H1 (cell line): Measurements from ENCODE around the gene FANCI. TPM values are rescaled to one million over a fixed set of nuclear protein-coding genes. Genes with fewer than 3 reads are reported as not detected.

Source experiments
- CTCF ChIA-PET: fragments of 300-600 bp; sonication (Branson Sonifier 250); formaldehyde crosslinking; loops from one replicate; lab custom pipeline; 2021; ENCODE audit not compliant: partially characterized antibody; lab: Charles Lee
- POLR2A ChIA-PET: fragments of 300-600 bp; sonication (Branson Sonifier 250); formaldehyde crosslinking; loops from one replicate; lab custom pipeline; 2021; ENCODE audit warnings: inconsistent platforms; ENCODE audit not compliant: partially characterized antibody; lab: Charles Lee
- DNase-seq, 2 experiments: peaks; one replicate each; pipeline versions ENCODE4 v3.0.0 to v3.0.0-alpha.2; 2010 to 2022; ENCODE audit warnings: low spot score in 2 of 2, low read depth in 1 of 2, mixed read lengths in 1 of 2
- FAIRE-seq: peaks from 2 replicates; lab custom pipeline; 2011; peaks lifted over from hg19 to GRCh38; lab: Jason Lieb, UNC
- H2AFZ ChIP-seq: 2 replicates; pipeline ENCODE4 v1.8.1; 2012; ENCODE audit warnings: low read length, inconsistent platforms
- H2AK5ac ChIP-seq: 2 replicates; pipeline ENCODE4 v1.6.1; 2013; ENCODE audit warnings: low read depth, low read length
- H2BK120ac ChIP-seq: replicated peaks from 2 replicates; pipeline ENCODE3; 2013; ENCODE audit warnings: low read depth, low read length, inconsistent platforms
- H2BK12ac ChIP-seq: 2 replicates; pipeline ENCODE4 v1.6.1; 2013; ENCODE audit warnings: low read depth, low read length
- H2BK15ac ChIP-seq: 2 replicates; pipeline ENCODE4 v1.6.1; 2013; ENCODE audit warnings: low read length
- H2BK20ac ChIP-seq: 2 replicates; pipeline ENCODE4 v1.6.1; 2013; ENCODE audit warnings: low read length
- H2BK5ac ChIP-seq: 2 replicates; pipeline ENCODE4 v1.6.1; 2013; ENCODE audit warnings: low read depth, low read length
- H3K14ac ChIP-seq: 2 replicates; pipeline ENCODE4 v1.6.1; 2013; ENCODE audit warnings: inconsistent platforms; ENCODE audit not compliant: insufficient read length
- H3K18ac ChIP-seq: 2 replicates; pipeline ENCODE4 v1.6.1; 2013; ENCODE audit warnings: low read length; ENCODE audit errors: extremely low read depth
- H3K23ac ChIP-seq: 2 replicates; pipeline ENCODE4 v1.6.1; 2013; ENCODE audit warnings: inconsistent platforms; ENCODE audit not compliant: insufficient read length
- H3K23me2 ChIP-seq: 2 replicates; pipeline ENCODE4 v1.6.1; 2013; ENCODE audit warnings: low read depth, low read length
- H3K27ac ChIP-seq: 2 replicates; pipeline ENCODE4 v1.6.1; 2011; ENCODE audit warnings: low read depth, low read length, inconsistent platforms
- H3K27me3 ChIP-seq, 4 experiments: replicated peaks in 1 of 4; 1 replicate in 1 of 4; 2 replicates in 3 of 4; pipeline versions ENCODE4 v1.6.1 to v1.8.1; 2011 to 2013; ENCODE audit warnings: low read length in 3 of 4, mild to moderate bottlenecking in 3 of 4, inconsistent platforms in 2 of 4, mixed read lengths in 2 of 4, moderate library complexity in 1 of 4; ENCODE audit not compliant: control insufficient read depth in 3 of 4, insufficient read depth in 3 of 4; ENCODE audit errors: extremely low read depth in 1 of 4
- H3K36me3 ChIP-seq, 4 experiments: 2 replicates each; pipeline versions ENCODE4 v1.6.1 to v1.8.1; 2011 to 2013; ENCODE audit warnings: mild to moderate bottlenecking in 4 of 4, low read length in 3 of 4, moderate library complexity in 2 of 4, control low read depth in 1 of 4, inconsistent platforms in 1 of 4; ENCODE audit not compliant: insufficient read depth in 4 of 4, control insufficient read depth in 2 of 4
- H3K4ac ChIP-seq: replicated peaks from 2 replicates; pipeline ENCODE3; 2013; ENCODE audit warnings: low read length, low read depth, mixed read lengths, inconsistent platforms; ENCODE audit not compliant: insufficient read length
- H3K4me1 ChIP-seq, 4 experiments: replicated peaks in 1 of 4; 1 replicate in 1 of 4; 2 replicates in 3 of 4; pipeline versions ENCODE4 v1.6.1 to v1.8.1; 2011 to 2013; ENCODE audit warnings: low read length in 3 of 4, inconsistent platforms in 2 of 4, mixed read lengths in 1 of 4; ENCODE audit not compliant: insufficient read depth in 4 of 4, control insufficient read depth in 3 of 4
- H3K4me2 ChIP-seq, 2 experiments: 2 replicates each; pipeline versions ENCODE4 v1.6.1 to v1.8.1; 2011 to 2013; ENCODE audit warnings: low read depth in 2 of 2, low read length in 2 of 2, control low read depth in 1 of 2, inconsistent platforms in 1 of 2, mild to moderate bottlenecking in 1 of 2; ENCODE audit not compliant: insufficient read depth in 1 of 2
- H3K4me3 ChIP-seq, 4 experiments: fragments of 200-600, 300-600 bp in 1 of 4; sonication (generic), shearing (Covaris generic), sonication (Bioruptor Twin) in 1 of 4; 2 replicates each; pipeline versions ENCODE4 v1.5.1 to v1.8.1; 2011 to 2016; ENCODE audit warnings: low read length in 4 of 4, low read depth in 3 of 4, control low read depth in 2 of 4, inconsistent platforms in 2 of 4, mild to moderate bottlenecking in 2 of 4, mixed read lengths in 1 of 4, moderate library complexity in 1 of 4; ENCODE audit not compliant: insufficient read depth in 2 of 4; ENCODE audit errors: extremely low read depth in 1 of 4
- H3K56ac ChIP-seq: replicated peaks from 2 replicates; pipeline ENCODE3; 2013; ENCODE audit warnings: low read depth, mild to moderate bottlenecking, mixed read lengths, low read length, inconsistent platforms; ENCODE audit not compliant: insufficient read length
- H3K79me1 ChIP-seq: 2 replicates; pipeline ENCODE4 v1.6.1; 2013; ENCODE audit warnings: low read depth, low read length, control low read depth
- H3K79me2 ChIP-seq, 2 experiments: 2 replicates each; pipeline versions ENCODE4 v1.6.1 to v1.8.1; 2012 to 2013; ENCODE audit warnings: low read length in 2 of 2, mild to moderate bottlenecking in 2 of 2, inconsistent platforms in 1 of 2; ENCODE audit not compliant: insufficient read depth in 2 of 2, control insufficient read depth in 1 of 2
- H3K9ac ChIP-seq, 4 experiments: replicated peaks in 1 of 4; 1 replicate in 1 of 4; 2 replicates in 3 of 4; pipeline versions ENCODE4 v1.6.1 to v1.8.1; 2011 to 2013; ENCODE audit warnings: low read depth in 3 of 4, low read length in 3 of 4, control low read depth in 2 of 4, mild to moderate bottlenecking in 2 of 4, moderate library complexity in 2 of 4, inconsistent platforms in 1 of 4; ENCODE audit errors: extremely low read depth in 1 of 4
- H3K9me3 ChIP-seq, 2 experiments: 2 replicates each; pipeline versions ENCODE4 v1.6.1 to v1.8.1; 2012 to 2013; ENCODE audit warnings: mild to moderate bottlenecking in 2 of 2, moderate library complexity in 2 of 2, control low read depth in 1 of 2, inconsistent platforms in 1 of 2, low read depth in 1 of 2, low read length in 1 of 2, mixed read lengths in 1 of 2; ENCODE audit not compliant: insufficient read depth in 2 of 2
- H4K20me1 ChIP-seq, 2 experiments: replicated peaks in 1 of 2; 2 replicates each; pipeline versions ENCODE3 to v1.8.1; 2011 to 2013; ENCODE audit warnings: inconsistent platforms in 2 of 2, low read length in 2 of 2, mild to moderate bottlenecking in 1 of 2; ENCODE audit not compliant: insufficient read depth in 2 of 2, control insufficient read depth in 1 of 2
- H4K5ac ChIP-seq: 2 replicates; pipeline ENCODE4 v1.6.1; 2013; ENCODE audit warnings: low read length, low read depth, mixed read lengths, inconsistent platforms; ENCODE audit not compliant: insufficient read length
- H4K8ac ChIP-seq: 2 replicates; pipeline ENCODE4 v1.8.0; 2013; ENCODE audit warnings: mild to moderate bottlenecking, moderate library complexity, low read length, inconsistent platforms; ENCODE audit not compliant: insufficient read depth; ENCODE audit errors: extremely low read depth
- H4K91ac ChIP-seq: replicated peaks from 2 replicates; pipeline ENCODE3; 2013; ENCODE audit warnings: low read length, mixed read lengths, inconsistent platforms; ENCODE audit not compliant: insufficient read length
- CTCF ChIP-seq, 3 experiments: IDR thresholded peaks; 1 replicate in 2 of 3; 2 replicates in 1 of 3; pipeline versions ENCODE4 v1.5.1 to v1.6.1; 2011; ENCODE audit warnings: low read length in 3 of 3, mild to moderate bottlenecking in 3 of 3, inconsistent platforms in 2 of 3, low read depth in 1 of 3, moderate library complexity in 1 of 3; ENCODE audit not compliant: insufficient read depth in 1 of 3; ENCODE audit errors: control extremely low read depth in 1 of 3
- E2F6 ChIP-seq: IDR thresholded peaks from 2 replicates; pipeline ENCODE4 v1.6.1; 2012; ENCODE audit warnings: inconsistent platforms
- FOSL1 ChIP-seq: IDR thresholded peaks from 2 replicates; pipeline ENCODE4 v1.6.1; 2011; ENCODE audit warnings: mild to moderate bottlenecking, low read depth, low read length, moderate library complexity; ENCODE audit not compliant: insufficient read depth
- MAX ChIP-seq: IDR thresholded peaks from 2 replicates; pipeline ENCODE4 v1.6.1; 2012; ENCODE audit warnings: inconsistent platforms
- POU5F1 ChIP-seq: IDR thresholded peaks from 2 replicates; pipeline ENCODE4 v1.6.1; 2011; ENCODE audit warnings: low read depth, mild to moderate bottlenecking, low read length, moderate library complexity
- RAD21 ChIP-seq, 2 experiments: IDR thresholded peaks in 1 of 2; conservative IDR thresholded peaks in 1 of 2; 2 replicates each; pipeline ENCODE4 v1.6.1; 2011; ENCODE audit warnings: low read depth in 2 of 2, low read length in 2 of 2, improper control_type of control experiment in 1 of 2, inconsistent platforms in 1 of 2, mild to moderate bottlenecking in 1 of 2, moderate library complexity in 1 of 2
- SRF ChIP-seq: IDR thresholded peaks from 2 replicates; pipeline ENCODE4 v1.6.1; 2011; ENCODE audit warnings: mild to moderate bottlenecking, low read depth, low read length, moderate library complexity
- TBP ChIP-seq: IDR thresholded peaks from 2 replicates; pipeline ENCODE4 v1.6.1; 2011; ENCODE audit warnings: low read depth, low read length, improper control_type of control experiment
- WGBS, 2 experiments: shearing (Covaris generic) in 1 of 2; methylation state at CpG; one replicate each; pipeline versions ENCODE4 v1.1.6 to v1.1.7; 2013 to 2015; ENCODE audit warnings: low lambda C conversion rate in 2 of 2, mixed read lengths in 2 of 2, inconsistent platforms in 1 of 2, low coverage in 1 of 2, missing lambda C conversion rate in 1 of 2; ENCODE audit not compliant: insufficient replicate concordance in 2 of 2, insufficient coverage in 1 of 2, insufficient read length in 1 of 2; ENCODE audit errors: extremely low coverage in 1 of 2, missing lambda C conversion rate in 1 of 2; 5-methylcytosine and 5-hydroxymethylcytosine counted together
- polyA plus RNA-seq, 7 experiments: library from polyadenylated mRNA; depleted of rRNA in 3 of 7; stranded (reverse) in 5 of 7; unstranded in 2 of 7; fragments of >200 nt in 5 of 7; fragments of 200-250 nt in 2 of 7; gene quantifications; 1 replicate in 5 of 7; 2 replicates in 1 of 7; 4 replicates in 1 of 7; pipeline versions ENCODE4 v1.2.1 to v1.2.3, GENCODE V29; 2011 to 2013; ENCODE audit warnings: missing spikeins in 2 of 7, mixed read lengths in 2 of 7
- total RNA-seq: library from RNA; stranded (reverse); fragmentation: NEBNext Ultra II Directional; extraction: Animal tissue kit (Norgen Biotek cat#: 25700); gene quantifications from 2 replicates; pipeline ENCODE4 v1.2.1, GENCODE V29; 2021

The FANCI gene
- total and polyA plus RNA-seq, 2 of the 8 experiments (the other 6 are each of a cell fraction or from before 2014, with no cell fraction given): 37.8 to 115 TPM

- H3K18ac ChIP-seq: no peak overlapping the region
- CTCF ChIA-PET: interaction anchor here (0.6 to 18.6 kb wide), 23 partner anchors 8 to 1112 kb away, joined by 3 to 412 read pairs (median 9); partner anchors contain the start of genes POLG and RHCG
- TF ChIP-seq CTCF (IDR thresholded peaks at IDR 0.05; ENCODE audit: control extremely low read depth in 1 of 3, insufficient read depth in 1 of 3, low read depth in 1 of 3, low read length in 3 of 3) (peak in 2 of 3 experiments; percentile 59 to 63; a peak in 3 of 4 replicates), MAX (peak; percentile 59), TBP (no peak), FOSL1 (no peak), RAD21 (IDR thresholded peaks at IDR 0.05 in 1 of 2, conservative IDR thresholded peaks at IDR 0.05 in 1 of 2; ENCODE audit: low read depth in 2 of 2, low read length in 2 of 2) (peak; percentile 49 to 53; a peak in 3 of 4 replicates), POU5F1 (no peak), SRF (no peak), E2F6 (0 out of 2 replicates have a peak, but pooled peaks have one; percentile 10)
Measured at GRCh38 chr15:89356634-89357298, 113.0 kb downstream of the FANCI start.

More at GRCh38 chr15:89356634-89357298, 113.0 kb downstream of the FANCI start:
- Histone ChIP-seq H3K27me3 (peaks cover 42 to 66% (median 53%) of the 10 kb centered on the region in 4 experiments), H3K4me3 (no peak overlapping the region), H2BK12ac (no peak overlapping the region), H3K79me2 (no peaks in the 10 kb centered on the region), H2BK5ac (no peak overlapping the region), H2BK15ac (no peak overlapping the region), H3K9me3 (no peaks in the 10 kb centered on the region), H4K91ac (no peak overlapping the region), H4K5ac (no peak overlapping the region), H3K4me2 (no peak overlapping the region), H3K23ac (no peak overlapping the region), H4K20me1 (peaks cover 4 to 15% of the 10 kb centered on the region in 2 experiments), H3K27ac (no peak overlapping the region), H3K79me1 (no peaks in the 10 kb centered on the region), H3K4me1 (peaks cover 0 to 18% (median 10%) of the 10 kb centered on the region in 4 experiments; a peak in 5 of 7 replicates), H3K14ac (no peak overlapping the region), H2BK20ac (no peak overlapping the region), H3K4ac (no peak overlapping the region), H4K8ac (no peak overlapping the region), H3K23me2 (no peaks in the 10 kb centered on the region; the same call in 1 of the 2 replicates), H3K36me3 (no peaks in the 10 kb centered on the region), H2BK120ac (no peak overlapping the region), H2AK5ac (no peak overlapping the region), H3K9ac (no peak overlapping the region), H3K56ac (no peak overlapping the region), H2AFZ (no peak overlapping the region)
- FAIRE-seq (peak; percentile 84), DNase-seq (no peak)
- WGBS, 2 experiments: 45% methylated on average over 13 of the region's 13 CpGs; no CpG with 5 or more reads in 1 of the 2 experiments
- POLR2A ChIA-PET: no interaction called here
